Astrocyte (in vitro differentiated cells and primary cell): ENCODE results near the gene UROC1.

ENCODE experiments used
- CTCF ChIP-seq: IDR thresholded peaks from 2 replicates; pipeline ENCODE4 v1.5.1; 2011; ENCODE audit warnings: low read depth, mild to moderate bottlenecking, inconsistent platforms, low read length, moderate library complexity; ENCODE audit not compliant: insufficient read depth
- EZH2 ChIP-seq: IDR thresholded peaks from 2 replicates; pipeline ENCODE4 v1.6.1; 2012; ENCODE audit warnings: mild to moderate bottlenecking, low read length, inconsistent platforms; ENCODE audit not compliant: insufficient read depth

GRCh38 chr3:126485176-126485897 lies 32.2 kb downstream of the UROC1 start:
- TF ChIP-seq CTCF (no peak), EZH2 (no peak)
